Glomerular visceral epithelial cell (primary cell): ENCODE measurements around the gene TNN.
A peak's percentile ranks its signal among the peaks of the same experiment; 100 is the strongest.
"Not testable (repeated sequence)": the region's sequence is repeated elsewhere in the genome, so short reads cannot be mapped to it uniquely, and the experiment has no call there.

Source experiments
- DNase-seq: peaks from one replicate; pipeline ENCODE4 v3.0.0-alpha.2; 2016; ENCODE audit errors: extremely low spot score

Gene TNN

GRCh38 chr1:175070818-175071217 is 3.2 kb downstream of the TNN start:
- DNase-seq: no peak

GRCh38 chr1:175071276-175071943 is 3.8 kb downstream of the TNN start:
- DNase-seq: no peak

- peak; percentile 51 for DNase-seq
Observed at GRCh38 chr1:175072099-175072951, 4.7 kb downstream of the TNN start.

GRCh38 chr1:175073061-175073460 is 5.4 kb downstream of the TNN start:
- no peak for DNase-seq

GRCh38 chr1:175073633-175074032 is 6.0 kb downstream of the TNN start:
- DNase-seq: no peak

GRCh38 chr1:175075572-175076568 is 8.2 kb downstream of the TNN start:
- DNase-seq: no peak

- no peak for DNase-seq
Observed at GRCh38 chr1:175077356-175078030, 9.9 kb downstream of the TNN start.

- no peak for DNase-seq
Observed at GRCh38 chr1:175078629-175079028, 11.0 kb downstream of the TNN start.

GRCh38 chr1:175079338-175079737 is 11.7 kb downstream of the TNN start:
- no peak for DNase-seq

- DNase-seq: no peak
Observed at GRCh38 chr1:175080030-175080429, 12.4 kb downstream of the TNN start.

GRCh38 chr1:175081983-175082382 is 14.3 kb downstream of the TNN start:
- no peak for DNase-seq

- no peak for DNase-seq
Observed at GRCh38 chr1:175088525-175088951, 20.9 kb downstream of the TNN start.

- no peak for DNase-seq
Observed at GRCh38 chr1:175089136-175089718, 21.6 kb downstream of the TNN start.

GRCh38 chr1:175090780-175091179 is 23.1 kb downstream of the TNN start:
- no peak for DNase-seq

- DNase-seq: no peak
Observed at GRCh38 chr1:175094626-175095025, 27.0 kb downstream of the TNN start.

GRCh38 chr1:175095069-175095468 is 27.4 kb downstream of the TNN start:
- no peak for DNase-seq

GRCh38 chr1:175095978-175096607 is 28.5 kb downstream of the TNN start:
- no peak for DNase-seq

- DNase-seq: no peak
Observed at GRCh38 chr1:175097361-175097760, 29.7 kb downstream of the TNN start.

GRCh38 chr1:175099916-175100315 is 32.3 kb downstream of the TNN start:
- no peak for DNase-seq

GRCh38 chr1:175102166-175102565 is 34.5 kb downstream of the TNN start:
- DNase-seq: not testable (repeated sequence)
